H9 (cell line): ENCODE measurements around the gene KCNA2. TPM values are rescaled to one million over a fixed set of nuclear protein-coding genes. Genes with fewer than 3 reads are reported as not detected.

Experiments used
- DNase-seq: peaks from one replicate; pipeline ENCODE4 v3.0.0-alpha.2; 2017
- H2AFZ ChIP-seq: one replicate; pipeline ENCODE4 v1.6.1; 2013; ENCODE audit warnings: mild to moderate bottlenecking, low read length, control low read depth, moderate library complexity
- H2AK5ac ChIP-seq: 2 replicates; pipeline ENCODE4 v1.6.1; 2013; ENCODE audit warnings: low read length, control low read depth, mixed read lengths; ENCODE audit not compliant: insufficient read length
- H2BK120ac ChIP-seq: one replicate; pipeline ENCODE4 v1.6.1; 2013; ENCODE audit warnings: low read depth, mild to moderate bottlenecking, low read length, control low read depth, inconsistent platforms; ENCODE audit not compliant: poor library complexity, severe bottlenecking
- H2BK12ac ChIP-seq: 2 replicates; pipeline ENCODE4 v1.6.1; 2013; ENCODE audit warnings: low read length, control low read depth, mixed read lengths, low read depth; ENCODE audit not compliant: insufficient read length
- H2BK15ac ChIP-seq: 2 replicates; pipeline ENCODE4 v1.6.1; 2013; ENCODE audit warnings: low read depth, low read length, control low read depth
- H2BK20ac ChIP-seq: one replicate; pipeline ENCODE4 v1.6.1; 2013; ENCODE audit warnings: low read depth, mild to moderate bottlenecking, low read length, control low read depth, inconsistent platforms; ENCODE audit not compliant: poor library complexity, severe bottlenecking
- H2BK5ac ChIP-seq: 2 replicates; pipeline ENCODE4 v1.6.1; 2013; ENCODE audit warnings: low read length, control low read depth, mixed read lengths; ENCODE audit not compliant: insufficient read length
- H3K14ac ChIP-seq: 2 replicates; pipeline ENCODE4 v1.6.1; 2013; ENCODE audit warnings: low read length, control low read depth; ENCODE audit not compliant: insufficient read depth
- H3K18ac ChIP-seq: 2 replicates; pipeline ENCODE4 v1.6.1; 2013; ENCODE audit warnings: low read depth, mild to moderate bottlenecking, mixed read lengths, low read length, control low read depth; ENCODE audit not compliant: insufficient read length
- H3K23ac ChIP-seq: 2 replicates; pipeline ENCODE4 v1.6.1; 2013; ENCODE audit warnings: low read length, control low read depth, mixed read lengths, low read depth; ENCODE audit not compliant: insufficient read length
- H3K23me2 ChIP-seq: 2 replicates; pipeline ENCODE4 v1.6.1; 2013; ENCODE audit warnings: low read depth, mild to moderate bottlenecking, mixed read lengths, low read length, control low read depth; ENCODE audit not compliant: insufficient read length, poor library complexity, severe bottlenecking
- H3K27ac ChIP-seq: 2 replicates; pipeline ENCODE4 v1.5.1; 2013; ENCODE audit warnings: low read length, control low read depth, mixed read lengths, low read depth; ENCODE audit not compliant: insufficient read length
- H3K27me3 ChIP-seq: 2 replicates; pipeline ENCODE4 v1.6.1; 2013; ENCODE audit warnings: low read length, control low read depth, inconsistent platforms; ENCODE audit not compliant: insufficient read depth
- H3K4ac ChIP-seq: 2 replicates; pipeline ENCODE4 v1.6.1; 2013; ENCODE audit warnings: low read depth, mild to moderate bottlenecking, control low read depth, inconsistent platforms, low read length, moderate library complexity
- H3K4me1 ChIP-seq: 2 replicates; pipeline ENCODE4 v1.6.1; 2013; ENCODE audit warnings: low read length, control low read depth, inconsistent platforms; ENCODE audit not compliant: insufficient read depth
- H3K4me2 ChIP-seq: 2 replicates; pipeline ENCODE4 v1.6.1; 2013; ENCODE audit warnings: low read length, control low read depth, mixed read lengths; ENCODE audit not compliant: insufficient read length, insufficient read depth
- H3K56ac ChIP-seq: 2 replicates; pipeline ENCODE4 v1.6.1; 2013; ENCODE audit warnings: low read depth, mild to moderate bottlenecking, mixed read lengths, low read length, control low read depth; ENCODE audit not compliant: insufficient read length
- H3K79me1 ChIP-seq: 2 replicates; pipeline ENCODE4 v1.6.1; 2013; ENCODE audit warnings: low read depth, mild to moderate bottlenecking, moderate library complexity, low read length, control low read depth, inconsistent platforms; ENCODE audit not compliant: insufficient read depth, poor library complexity, severe bottlenecking
- H3K79me2 ChIP-seq: 2 replicates; pipeline ENCODE4 v1.6.1; 2013; ENCODE audit warnings: low read length, control low read depth, inconsistent platforms; ENCODE audit not compliant: insufficient read depth
- H3K9ac ChIP-seq: 2 replicates; pipeline ENCODE4 v1.6.1; 2013; ENCODE audit warnings: low read length, control low read depth, mixed read lengths; ENCODE audit not compliant: insufficient read length; ENCODE audit errors: extremely low read depth
- H3K9me3 ChIP-seq: one replicate; pipeline ENCODE4 v1.6.1; 2013; ENCODE audit warnings: low read depth, low read length, inconsistent platforms; ENCODE audit not compliant: control insufficient read depth
- H3T11ph ChIP-seq: one replicate; pipeline ENCODE4 v1.6.1; 2013; ENCODE audit warnings: mild to moderate bottlenecking, low read length, control low read depth, inconsistent platforms
- H4K20me1 ChIP-seq: one replicate; pipeline ENCODE4 v1.6.1; 2013; ENCODE audit not compliant: control insufficient read depth, insufficient read length, insufficient read depth
- H4K5ac ChIP-seq: 2 replicates; pipeline ENCODE4 v1.6.1; 2013; ENCODE audit warnings: low read depth, mild to moderate bottlenecking, mixed read lengths, low read length, control low read depth; ENCODE audit not compliant: insufficient read length
- H4K8ac ChIP-seq: replicated peaks from 2 replicates; pipeline ENCODE4 v1.6.1; 2013; ENCODE audit warnings: low read length, control low read depth, mixed read lengths, low read depth; ENCODE audit not compliant: insufficient read length
- H4K91ac ChIP-seq: 2 replicates; pipeline ENCODE4 v1.6.1; 2013; ENCODE audit warnings: low read depth, mild to moderate bottlenecking, moderate library complexity, mixed read lengths, low read length, control low read depth; ENCODE audit not compliant: insufficient read length
- H3K27ac Mint-ChIP-seq, 3 experiments: 2 replicates in 2 of 3; 3 replicates in 1 of 3; pipeline ENCODE4 v1.8.0; 2020 to 2021; ENCODE audit warnings: mixed read lengths in 3 of 3, mild to moderate bottlenecking in 1 of 3, moderate library complexity in 1 of 3
- H3K27me3 Mint-ChIP-seq: 2 replicates; pipeline ENCODE4 v1.8.0; 2021; ENCODE audit warnings: low read depth, mild to moderate bottlenecking, moderate library complexity, mixed read lengths
- H3K36me3 Mint-ChIP-seq, 3 experiments: 2 replicates in 2 of 3; 3 replicates in 1 of 3; pipeline ENCODE4 v1.8.0; 2020 to 2021; ENCODE audit warnings: low read depth in 3 of 3, mixed read lengths in 3 of 3; ENCODE audit not compliant: insufficient read depth in 1 of 3
- H3K4me1 Mint-ChIP-seq, 2 experiments: 2 replicates each; pipeline ENCODE4 v1.8.0; 2020; ENCODE audit warnings: mixed read lengths in 2 of 2
- H3K4me3 Mint-ChIP-seq, 2 experiments: 2 replicates in 1 of 2; 3 replicates in 1 of 2; pipeline ENCODE4 v1.8.0; 2020 to 2021; ENCODE audit warnings: mild to moderate bottlenecking in 2 of 2, mixed read lengths in 2 of 2, moderate library complexity in 1 of 2
- H3K9me3 Mint-ChIP-seq, 2 experiments: 2 replicates in 1 of 2; 3 replicates in 1 of 2; pipeline ENCODE4 v1.8.0; 2020; ENCODE audit warnings: mild to moderate bottlenecking in 2 of 2, mixed read lengths in 2 of 2, moderate library complexity in 1 of 2
- WGBS: extraction: QIAGEN DNeasy Blood & Tissue Kit; methylation state at CpG from one replicate; pipeline ENCODE4 v1.1.7; 2013; ENCODE audit warnings: missing lambda C conversion rate, low lambda C conversion rate, mixed read lengths; ENCODE audit not compliant: insufficient read length; ENCODE audit errors: extremely low coverage; 5-methylcytosine and 5-hydroxymethylcytosine counted together
- total RNA-seq: library from RNA; stranded (reverse); gene quantifications from 2 replicates; pipeline ENCODE4 v1.2.1, GENCODE V29; 2021
- TF ChIP-seq, protein P1 (sequence below): fragments of 200-600 bp; sonication (generic); conservative IDR thresholded peaks from 3 replicates; pipeline ENCODE4 v1.8.0; 2021; ENCODE audit warnings: antibody characterized with exemption, mild to moderate bottlenecking

The KCNA2 gene
- total RNA-seq, 1 experiment from 2014 or later, result 0.33 TPM

DNA sequence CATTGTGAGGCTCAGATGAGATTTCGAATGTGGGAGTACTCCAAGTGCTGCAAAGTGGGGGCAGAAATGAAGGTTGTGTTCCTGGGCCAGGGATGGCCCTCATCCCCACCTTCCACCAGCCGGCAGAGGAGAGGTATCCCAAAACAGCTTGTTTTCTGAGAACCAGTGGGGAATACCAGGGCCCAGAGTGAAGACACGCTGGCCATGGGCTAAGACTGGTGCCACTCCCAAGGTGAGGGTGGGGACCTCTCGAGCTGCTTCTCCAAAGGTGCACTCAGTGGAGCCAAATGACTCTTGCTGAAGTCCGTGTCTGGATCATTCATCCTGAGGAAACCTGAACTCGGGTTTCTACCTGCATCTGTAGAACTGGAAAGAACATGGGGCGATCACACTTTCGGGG, 22.1 kb downstream of the KCNA2 start:
- no peak overlapping the region for H2BK120ac ChIP-seq
- H3K36me3 Mint-ChIP-seq, result peaks cover 0 to under 1% (median 0%) of the 10 kb centered on the region in 3 experiments; a peak in 1 of 7 replicates
- no peak overlapping the region for H3K4ac ChIP-seq
- no peaks in the 10 kb centered on the region for H3K79me2 ChIP-seq
- H4K20me1 ChIP-seq, result no peaks in the 10 kb centered on the region
- H2AK5ac ChIP-seq, result no peak overlapping the region
- H3T11ph ChIP-seq, result no peak overlapping the region
- no peak for DNase-seq
- no peak overlapping the region for H3K56ac ChIP-seq
- H2BK5ac ChIP-seq, result no peak overlapping the region
- H3K18ac ChIP-seq, result no peak overlapping the region
- no peak overlapping the region for H4K8ac ChIP-seq
- H2AFZ ChIP-seq, result no peak overlapping the region
- no peak overlapping the region for H3K9ac ChIP-seq
- H3K4me1 Mint-ChIP-seq, result no peaks in the 10 kb centered on the region
- H2BK20ac ChIP-seq, result no peak overlapping the region
- no peak overlapping the region for H4K91ac ChIP-seq
- H3K4me2 ChIP-seq, result no peak overlapping the region
- H3K27me3 Mint-ChIP-seq, result peaks cover 95% of the 10 kb centered on the region
- H2BK15ac ChIP-seq, result no peak overlapping the region
- no peak overlapping the region for H2BK12ac ChIP-seq
- no peak overlapping the region for H4K5ac ChIP-seq
- H3K9me3 ChIP-seq, result no peaks in the 10 kb centered on the region
- H3K23ac ChIP-seq, result no peak overlapping the region
- peaks cover 3% of the 10 kb centered on the region; the same call in 1 of the 2 replicates for H3K27me3 ChIP-seq
- no peaks in the 10 kb centered on the region for H3K4me1 ChIP-seq
- no peak overlapping the region for H3K4me3 Mint-ChIP-seq
- TF ChIP-seq, protein P1, sequence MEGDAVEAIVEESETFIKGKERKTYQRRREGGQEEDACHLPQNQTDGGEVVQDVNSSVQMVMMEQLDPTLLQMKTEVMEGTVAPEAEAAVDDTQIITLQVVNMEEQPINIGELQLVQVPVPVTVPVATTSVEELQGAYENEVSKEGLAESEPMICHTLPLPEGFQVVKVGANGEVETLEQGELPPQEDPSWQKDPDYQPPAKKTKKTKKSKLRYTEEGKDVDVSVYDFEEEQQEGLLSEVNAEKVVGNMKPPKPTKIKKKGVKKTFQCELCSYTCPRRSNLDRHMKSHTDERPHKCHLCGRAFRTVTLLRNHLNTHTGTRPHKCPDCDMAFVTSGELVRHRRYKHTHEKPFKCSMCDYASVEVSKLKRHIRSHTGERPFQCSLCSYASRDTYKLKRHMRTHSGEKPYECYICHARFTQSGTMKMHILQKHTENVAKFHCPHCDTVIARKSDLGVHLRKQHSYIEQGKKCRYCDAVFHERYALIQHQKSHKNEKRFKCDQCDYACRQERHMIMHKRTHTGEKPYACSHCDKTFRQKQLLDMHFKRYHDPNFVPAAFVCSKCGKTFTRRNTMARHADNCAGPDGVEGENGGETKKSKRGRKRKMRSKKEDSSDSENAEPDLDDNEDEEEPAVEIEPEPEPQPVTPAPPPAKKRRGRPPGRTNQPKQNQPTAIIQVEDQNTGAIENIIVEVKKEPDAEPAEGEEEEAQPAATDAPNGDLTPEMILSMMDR, result no peak
- no peaks in the 10 kb centered on the region for H3K23me2 ChIP-seq
- no peak overlapping the region for H3K27ac Mint-ChIP-seq
- H3K14ac ChIP-seq, result no peak overlapping the region
- H3K9me3 Mint-ChIP-seq, result peaks cover under 1 to 3% of the 10 kb centered on the region in 2 experiments; a peak in 2 of 5 replicates
- WGBS, result no CpG with 5 or more reads among the region's 8 CpGs
- H3K79me1 ChIP-seq, result no peaks in the 10 kb centered on the region
- H3K27ac ChIP-seq, result no peak overlapping the region
